Osteoblast (primary cell): ENCODE results near the gene AAGAB. TPM values are rescaled to one million over a fixed set of nuclear protein-coding genes. Genes with fewer than 3 reads are reported as not detected.

ENCODE experiments used
- DNase-seq: peaks from one replicate; pipeline ENCODE4 v3.0.0; 2011; ENCODE audit warnings: low spot score, mixed read lengths; ENCODE audit not compliant: insufficient read length; ENCODE audit errors: missing footprints
- H2AFZ ChIP-seq: 2 replicates; pipeline ENCODE4 v1.6.0; 2011; ENCODE audit warnings: mild to moderate bottlenecking, low read length
- H3K27ac ChIP-seq: 2 replicates; pipeline ENCODE4 v1.5.1; 2011; ENCODE audit warnings: mild to moderate bottlenecking, low read depth, low read length, moderate library complexity
- H3K27me3 ChIP-seq: 2 replicates; pipeline ENCODE4 v1.6.0; 2012; ENCODE audit warnings: mild to moderate bottlenecking, control low read depth, inconsistent platforms, low read length, moderate library complexity; ENCODE audit not compliant: insufficient read depth
- H3K36me3 ChIP-seq: 2 replicates; pipeline ENCODE4 v1.5.1; 2011; ENCODE audit warnings: mild to moderate bottlenecking, low read length, control low read depth, moderate library complexity; ENCODE audit not compliant: insufficient read depth
- H3K4me1 ChIP-seq: 2 replicates; pipeline ENCODE4 v1.5.1; 2011; ENCODE audit warnings: mild to moderate bottlenecking, low read length, control low read depth, moderate library complexity; ENCODE audit not compliant: insufficient read depth
- H3K4me2 ChIP-seq: 2 replicates; pipeline ENCODE4 v1.6.0; 2011; ENCODE audit warnings: mild to moderate bottlenecking, low read length; ENCODE audit not compliant: insufficient read depth
- H3K4me3 ChIP-seq: fragments of 200-600 bp; sonication (generic); 3 replicates; pipeline ENCODE4 v1.5.1; 2012; ENCODE audit warnings: mild to moderate bottlenecking, low read length, inconsistent platforms; ENCODE audit not compliant: insufficient read depth
- H3K79me2 ChIP-seq: 2 replicates; pipeline ENCODE4 v1.6.0; 2012; ENCODE audit warnings: mild to moderate bottlenecking, low read length, control low read depth, inconsistent platforms; ENCODE audit not compliant: insufficient read depth
- H3K9me3 ChIP-seq: 2 replicates; pipeline ENCODE4 v1.5.1; 2011; ENCODE audit warnings: low read depth, low read length, control low read depth
- H4K20me1 ChIP-seq: 2 replicates; pipeline ENCODE4 v1.6.0; 2012; ENCODE audit warnings: mild to moderate bottlenecking, low read length, control low read depth; ENCODE audit not compliant: insufficient read depth
- total RNA-seq: library from RNA; depleted of rRNA; stranded (reverse); fragments of >200 nt; gene quantifications from 2 replicates; pipeline ENCODE4 v1.2.3, GENCODE V29; 2012
- TF ChIP-seq, protein P1 (sequence below): IDR thresholded peaks from 2 replicates; pipeline ENCODE4 v1.5.1; 2011; ENCODE audit warnings: mild to moderate bottlenecking, low read depth, low read length, moderate library complexity; ENCODE audit errors: extremely low read depth

AAGAB gene
- total RNA-seq, 1 donor = 51.0 TPM

DNA sequence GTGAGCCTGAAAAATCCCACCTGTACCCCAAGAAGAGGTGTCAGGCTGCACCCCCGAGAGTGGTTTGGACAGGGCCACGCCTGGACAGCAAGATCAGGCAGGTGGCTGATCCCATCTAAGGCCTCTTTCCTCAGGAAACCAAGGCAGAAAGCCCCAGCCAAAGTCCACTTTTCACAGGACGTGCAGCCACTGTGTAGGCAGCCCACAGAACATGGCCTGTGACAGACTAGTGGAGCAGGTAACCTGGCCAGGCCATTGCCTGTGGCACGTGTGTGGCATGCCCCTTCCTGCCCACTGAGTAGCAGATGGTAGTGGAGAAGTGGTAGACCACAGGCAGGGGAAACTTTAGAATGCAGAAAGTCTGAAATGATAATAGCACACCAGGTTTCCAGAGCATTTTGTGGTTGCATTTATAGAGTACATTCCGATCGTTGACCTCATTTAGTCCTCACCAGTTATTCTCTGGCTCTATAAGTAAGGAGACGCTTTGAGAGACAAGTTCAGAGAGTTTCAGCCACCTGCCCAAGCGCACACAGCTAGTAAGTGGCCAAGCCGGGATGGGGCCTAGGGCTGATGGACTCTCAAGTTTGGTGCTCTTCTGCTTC, 68.7 kb downstream of the AAGAB start:
- H3K79me2 ChIP-seq = peaks cover 32% of the 10 kb centered on the region
- H3K4me2 ChIP-seq = no peak overlapping the region
- H4K20me1 ChIP-seq = no peaks in the 10 kb centered on the region
- H2AFZ ChIP-seq = no peak overlapping the region
- H3K27ac ChIP-seq = peak overlapping the region; percentile 62
- no peaks in the 10 kb centered on the region for H3K27me3 ChIP-seq
- no peaks in the 10 kb centered on the region for H3K9me3 ChIP-seq
- H3K4me1 ChIP-seq = peaks cover 46% of the 10 kb centered on the region
- H3K4me3 ChIP-seq = no peak overlapping the region
- peak; percentile 88 for DNase-seq
- H3K36me3 ChIP-seq = peaks cover 95% of the 10 kb centered on the region
- TF ChIP-seq, protein P1, sequence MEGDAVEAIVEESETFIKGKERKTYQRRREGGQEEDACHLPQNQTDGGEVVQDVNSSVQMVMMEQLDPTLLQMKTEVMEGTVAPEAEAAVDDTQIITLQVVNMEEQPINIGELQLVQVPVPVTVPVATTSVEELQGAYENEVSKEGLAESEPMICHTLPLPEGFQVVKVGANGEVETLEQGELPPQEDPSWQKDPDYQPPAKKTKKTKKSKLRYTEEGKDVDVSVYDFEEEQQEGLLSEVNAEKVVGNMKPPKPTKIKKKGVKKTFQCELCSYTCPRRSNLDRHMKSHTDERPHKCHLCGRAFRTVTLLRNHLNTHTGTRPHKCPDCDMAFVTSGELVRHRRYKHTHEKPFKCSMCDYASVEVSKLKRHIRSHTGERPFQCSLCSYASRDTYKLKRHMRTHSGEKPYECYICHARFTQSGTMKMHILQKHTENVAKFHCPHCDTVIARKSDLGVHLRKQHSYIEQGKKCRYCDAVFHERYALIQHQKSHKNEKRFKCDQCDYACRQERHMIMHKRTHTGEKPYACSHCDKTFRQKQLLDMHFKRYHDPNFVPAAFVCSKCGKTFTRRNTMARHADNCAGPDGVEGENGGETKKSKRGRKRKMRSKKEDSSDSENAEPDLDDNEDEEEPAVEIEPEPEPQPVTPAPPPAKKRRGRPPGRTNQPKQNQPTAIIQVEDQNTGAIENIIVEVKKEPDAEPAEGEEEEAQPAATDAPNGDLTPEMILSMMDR = no peak

GRCh38 chr15:67185051-67185450, 69.4 kb downstream of the AAGAB start:
- TF ChIP-seq, protein P1 = no peak
- H3K4me1 ChIP-seq = peaks cover 46% of the 10 kb centered on the region
- peaks cover 95% of the 10 kb centered on the region for H3K36me3 ChIP-seq
- no peak for DNase-seq
- H2AFZ ChIP-seq = no peak overlapping the region
- no peaks in the 10 kb centered on the region for H3K9me3 ChIP-seq
- no peak overlapping the region for H3K4me2 ChIP-seq
- H3K27me3 ChIP-seq = no peaks in the 10 kb centered on the region
- H4K20me1 ChIP-seq = no peaks in the 10 kb centered on the region
- no peak overlapping the region for H3K4me3 ChIP-seq
- peak overlapping the region; percentile 62 for H3K27ac ChIP-seq
- peaks cover 38% of the 10 kb centered on the region for H3K79me2 ChIP-seq

DNA sequence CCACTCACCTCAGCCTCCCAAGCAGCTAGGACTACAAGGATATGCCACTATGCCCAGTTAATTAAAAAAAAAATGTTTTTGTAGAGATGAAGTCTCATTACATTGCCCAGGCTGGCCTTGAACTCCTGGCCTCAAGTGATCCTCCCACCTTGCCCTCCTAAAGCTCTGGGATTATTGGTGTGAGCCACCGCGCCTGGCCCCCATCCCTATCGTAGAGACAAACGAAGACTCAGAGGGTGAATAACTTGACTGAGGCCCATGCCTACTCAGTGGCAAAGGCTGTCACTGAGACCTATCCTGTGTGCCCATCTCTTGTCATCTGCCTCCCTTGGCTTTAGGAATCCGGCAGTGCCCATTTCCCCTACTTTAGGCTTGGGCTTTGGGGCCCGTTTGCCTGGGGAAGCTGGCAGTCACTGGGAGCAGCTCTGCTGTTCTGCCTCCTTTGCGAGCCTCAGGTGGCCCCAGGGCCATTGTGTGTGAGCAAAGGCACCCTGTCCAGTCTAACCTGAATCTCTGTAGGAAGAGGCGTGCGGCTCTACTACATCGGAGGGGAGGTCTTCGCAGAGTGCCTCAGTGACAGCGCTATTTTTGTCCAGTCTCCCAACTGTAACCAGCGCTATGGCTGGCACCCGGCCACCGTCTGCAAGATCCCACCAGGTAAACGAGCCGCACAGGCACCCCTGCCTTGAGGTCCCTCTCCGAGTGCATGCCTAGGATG, 70.1 kb downstream of the AAGAB start:
- no peak overlapping the region for H2AFZ ChIP-seq
- peaks cover 51% of the 10 kb centered on the region for H3K4me1 ChIP-seq
- H3K79me2 ChIP-seq = peaks cover 44% of the 10 kb centered on the region
- peak overlapping the region; percentile 62 for H3K27ac ChIP-seq
- no peaks in the 10 kb centered on the region for H3K9me3 ChIP-seq
- no peak for DNase-seq
- H3K4me3 ChIP-seq = no peak overlapping the region
- no peak overlapping the region for H3K4me2 ChIP-seq
- H4K20me1 ChIP-seq = no peaks in the 10 kb centered on the region
- TF ChIP-seq, protein P1 = no peak
- peaks cover 95% of the 10 kb centered on the region for H3K36me3 ChIP-seq
- no peaks in the 10 kb centered on the region for H3K27me3 ChIP-seq

- peaks cover 94% of the 10 kb centered on the region for H3K36me3 ChIP-seq
- DNase-seq = no peak
Observed at GRCh38 chr15:67183443-67184169, 70.9 kb downstream of the AAGAB start.

More at GRCh38 chr15:67183443-67184169, 70.9 kb downstream of the AAGAB start:
- no peak overlapping the region for H3K4me2 ChIP-seq
- no peak overlapping the region for H3K4me3 ChIP-seq
- peaks cover 54% of the 10 kb centered on the region for H3K4me1 ChIP-seq
- no peaks in the 10 kb centered on the region for H4K20me1 ChIP-seq
- TF ChIP-seq, protein P1 = no peak
- peak overlapping the region; percentile 62 for H3K27ac ChIP-seq
- H2AFZ ChIP-seq = no peak overlapping the region
- peaks cover 48% of the 10 kb centered on the region for H3K79me2 ChIP-seq
- H3K9me3 ChIP-seq = no peaks in the 10 kb centered on the region
- no peaks in the 10 kb centered on the region for H3K27me3 ChIP-seq
